ENCODE measurements around the gene CPT1B. TPM values are rescaled to one million over a fixed set of nuclear protein-coding genes. Genes with fewer than 3 reads are reported as not detected.
"Not testable (repeated sequence)": the region's sequence is repeated elsewhere in the genome, so short reads cannot be mapped to it uniquely, and the experiment has no call there.

The CPT1B gene
- total and polyA plus RNA-seq, 2 donors (not counting 1 experiment from before 2014, with no cell fraction given), result 0.82 to 4.8 TPM

- Histone ChIP-seq H4K20me1 (ENCODE audit: control insufficient read depth, extremely low read depth, insufficient read depth, low read length) (no peaks in the 10 kb centered on the region), H3K9ac (ENCODE audit: insufficient read depth, low read length) (no peak overlapping the region), H3K36me3 (ENCODE audit: control insufficient read depth, insufficient read depth, low read length) (no peaks in the 10 kb centered on the region), H3K4me2 (ENCODE audit: extremely low read depth, insufficient read depth, low read length) (no peak overlapping the region), H3K79me2 (ENCODE audit: control insufficient read depth, insufficient read depth, low read length) (no peaks in the 10 kb centered on the region), H3K9me3 (ENCODE audit: control insufficient read depth, insufficient read depth, low read depth, low read length) (no peaks in the 10 kb centered on the region), H3K4me3 (replicated peaks in 1 of 4; ENCODE audit: control extremely low read depth in 1 of 4, insufficient read depth in 1 of 4, low read depth in 3 of 4, low read length in 4 of 4) (no peak overlapping the region), H3K27me3 (ENCODE audit: control insufficient read depth, insufficient read depth, low read length) (peaks cover 15% of the 10 kb centered on the region), H3K4me1 (ENCODE audit: control insufficient read depth, extremely low read depth, insufficient read depth, low read length) (peaks cover 7% of the 10 kb centered on the region), H2AFZ (ENCODE audit: low read length) (no peak overlapping the region), H3K27ac (ENCODE audit: insufficient read depth, low read length) (no peak overlapping the region)
- no peak for DNase-seq (ENCODE audit: low read depth in 2 of 2)
- TF ChIP-seq, protein P1, sequence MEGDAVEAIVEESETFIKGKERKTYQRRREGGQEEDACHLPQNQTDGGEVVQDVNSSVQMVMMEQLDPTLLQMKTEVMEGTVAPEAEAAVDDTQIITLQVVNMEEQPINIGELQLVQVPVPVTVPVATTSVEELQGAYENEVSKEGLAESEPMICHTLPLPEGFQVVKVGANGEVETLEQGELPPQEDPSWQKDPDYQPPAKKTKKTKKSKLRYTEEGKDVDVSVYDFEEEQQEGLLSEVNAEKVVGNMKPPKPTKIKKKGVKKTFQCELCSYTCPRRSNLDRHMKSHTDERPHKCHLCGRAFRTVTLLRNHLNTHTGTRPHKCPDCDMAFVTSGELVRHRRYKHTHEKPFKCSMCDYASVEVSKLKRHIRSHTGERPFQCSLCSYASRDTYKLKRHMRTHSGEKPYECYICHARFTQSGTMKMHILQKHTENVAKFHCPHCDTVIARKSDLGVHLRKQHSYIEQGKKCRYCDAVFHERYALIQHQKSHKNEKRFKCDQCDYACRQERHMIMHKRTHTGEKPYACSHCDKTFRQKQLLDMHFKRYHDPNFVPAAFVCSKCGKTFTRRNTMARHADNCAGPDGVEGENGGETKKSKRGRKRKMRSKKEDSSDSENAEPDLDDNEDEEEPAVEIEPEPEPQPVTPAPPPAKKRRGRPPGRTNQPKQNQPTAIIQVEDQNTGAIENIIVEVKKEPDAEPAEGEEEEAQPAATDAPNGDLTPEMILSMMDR (conservative IDR thresholded peaks at IDR 0.05 in 1 of 2, IDR thresholded peaks at IDR 0.05 in 1 of 2; ENCODE audit: low read depth in 1 of 2, low read length in 2 of 2), result no peak
- TF ChIP-seq EZH2 (IDR thresholded peaks at IDR 0.05; ENCODE audit: low read length, missing control alignments), result no peak
These were observed 35.8 kb downstream of the CPT1B start for GRCh38 chr22:50542416-50542927.

DNA sequence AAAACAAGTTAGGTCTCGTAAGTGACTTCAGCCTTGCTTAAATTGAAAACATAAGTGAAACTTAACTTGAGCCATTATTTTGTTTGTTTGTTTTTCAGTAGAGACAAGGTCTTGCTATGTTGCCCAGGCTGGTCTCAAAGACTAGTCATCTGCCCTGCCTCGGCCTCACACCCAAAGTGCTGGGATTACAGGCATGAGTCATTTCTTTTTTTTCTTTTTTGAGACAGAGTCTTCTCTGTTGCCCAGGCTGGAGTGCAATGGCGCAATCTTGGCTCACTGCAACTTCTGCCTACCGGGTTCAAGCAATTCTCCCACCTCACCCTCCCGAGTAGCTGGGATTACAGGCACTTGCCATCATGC, 36.6 kb downstream of the CPT1B start:
- peak overlapping the region; percentile 6 for H3K27ac ChIP-seq (ENCODE audit: insufficient read depth, low read length)

DNA sequence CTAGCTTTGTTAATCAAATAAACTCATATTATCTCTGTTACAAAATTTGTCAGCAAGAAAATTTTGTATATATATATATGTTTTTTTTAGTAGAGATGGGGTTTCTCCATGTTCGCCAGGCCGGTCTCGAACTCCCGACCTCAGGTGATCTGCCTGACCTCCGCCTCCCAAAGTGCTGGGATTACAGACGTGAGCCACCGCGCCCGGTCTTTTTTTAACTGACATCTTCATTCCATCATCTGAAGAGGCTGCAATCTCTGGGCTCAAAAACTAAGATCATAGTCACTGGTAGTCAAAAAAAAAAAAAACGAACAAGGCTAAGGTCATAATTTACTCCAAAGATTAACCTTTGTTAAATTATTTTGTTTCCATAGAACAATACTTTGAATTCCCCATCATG, 37.8 kb downstream of the CPT1B start:
- H3K79me2 ChIP-seq (ENCODE audit: control insufficient read depth, insufficient read depth, low read length), result no peaks in the 10 kb centered on the region
- H2AFZ ChIP-seq (ENCODE audit: low read length), result no peak overlapping the region
- H3K4me1 ChIP-seq (ENCODE audit: control insufficient read depth, extremely low read depth, insufficient read depth, low read length), result peaks cover 7% of the 10 kb centered on the region
- H3K9ac ChIP-seq (ENCODE audit: insufficient read depth, low read length), result no peak overlapping the region
- H3K4me2 ChIP-seq (ENCODE audit: extremely low read depth, insufficient read depth, low read length), result no peak overlapping the region
- TF ChIP-seq, protein P1 (conservative IDR thresholded peaks at IDR 0.05 in 1 of 2, IDR thresholded peaks at IDR 0.05 in 1 of 2; ENCODE audit: low read depth in 1 of 2, low read length in 2 of 2), result no peak
- no peak for TF ChIP-seq EZH2 (IDR thresholded peaks at IDR 0.05; ENCODE audit: low read length, missing control alignments)
- H4K20me1 ChIP-seq (ENCODE audit: control insufficient read depth, extremely low read depth, insufficient read depth, low read length), result no peaks in the 10 kb centered on the region
- no peaks in the 10 kb centered on the region for H3K36me3 ChIP-seq (ENCODE audit: control insufficient read depth, insufficient read depth, low read length)
- no peak overlapping the region for H3K27ac ChIP-seq (ENCODE audit: insufficient read depth, low read length)
- H3K27me3 ChIP-seq (ENCODE audit: control insufficient read depth, insufficient read depth, low read length), result peaks cover 6% of the 10 kb centered on the region
- H3K9me3 ChIP-seq (ENCODE audit: control insufficient read depth, insufficient read depth, low read depth, low read length), result no peaks in the 10 kb centered on the region
- no peak overlapping the region for H3K4me3 ChIP-seq (replicated peaks in 1 of 4; ENCODE audit: control extremely low read depth in 1 of 4, insufficient read depth in 1 of 4, low read depth in 3 of 4, low read length in 4 of 4)
- no peak for DNase-seq (ENCODE audit: low read depth in 2 of 2)

More for the DNA sequence above, 36.6 kb downstream of the CPT1B start:
- not testable (repeated sequence) for H3K4me2 ChIP-seq (ENCODE audit: extremely low read depth, insufficient read depth, low read length); H3K4me3 ChIP-seq (replicated peaks in 1 of 4; ENCODE audit: control extremely low read depth in 1 of 4, insufficient read depth in 1 of 4, low read depth in 3 of 4, low read length in 4 of 4); H2AFZ ChIP-seq (ENCODE audit: low read length); H4K20me1 ChIP-seq (ENCODE audit: control insufficient read depth, extremely low read depth, insufficient read depth, low read length); H3K4me1 ChIP-seq (ENCODE audit: control insufficient read depth, extremely low read depth, insufficient read depth, low read length); H3K9ac ChIP-seq (ENCODE audit: insufficient read depth, low read length); H3K79me2 ChIP-seq (ENCODE audit: control insufficient read depth, insufficient read depth, low read length); H3K9me3 ChIP-seq (ENCODE audit: control insufficient read depth, insufficient read depth, low read depth, low read length); H3K36me3 ChIP-seq (ENCODE audit: control insufficient read depth, insufficient read depth, low read length)
- peak; percentile 59 to 89 for DNase-seq (ENCODE audit: low read depth in 2 of 2)
- peaks cover 14% of the 10 kb centered on the region for H3K27me3 ChIP-seq (ENCODE audit: control insufficient read depth, insufficient read depth, low read length)
